Subcutaneous adipose tissue (tissue), 4 donors: ENCODE data around the gene MOB1A. TPM values are rescaled to one million over a fixed set of nuclear protein-coding genes. Genes with fewer than 3 reads are reported as not detected.

ENCODE experiments used
- total RNA-seq, 4 donors: library from RNA; depleted of rRNA; stranded (reverse); fragments of >200 nt; gene quantifications; one replicate each; pipeline ENCODE4 v1.1.0, GENCODE V29; 2016
- TF ChIP-seq, protein P1 (sequence below): fragments of 450-650 bp; IDR thresholded peaks from one replicate; pipeline ENCODE4 v1.5.1; 2016; ENCODE audit warnings: low read depth, mild to moderate bottlenecking, control low read depth, antibody characterized with exemption, moderate library complexity

The MOB1A gene
- total RNA-seq, 4 donors from 2014 or later = 70.6 to 121 (median 108) TPM

DNA sequence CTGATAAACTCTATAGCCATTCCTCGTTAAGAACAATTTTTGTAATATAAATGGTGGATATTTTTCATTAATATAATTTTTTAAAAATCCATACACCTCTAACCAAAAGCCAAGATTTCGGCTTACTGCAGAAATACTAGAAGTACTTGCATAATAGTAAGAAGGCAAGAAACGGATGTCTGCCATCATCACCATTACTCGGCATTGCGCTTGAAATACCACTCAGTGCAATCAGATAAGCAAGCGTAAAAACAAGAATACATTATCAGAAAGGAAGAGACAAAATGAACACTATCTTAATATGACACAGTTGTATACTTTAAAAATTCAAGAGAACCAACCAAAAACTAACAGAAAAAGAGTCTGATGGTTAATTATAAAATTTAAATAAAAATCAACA is 15.7 kb downstream of the MOB1A start:
- TF ChIP-seq, protein P1, sequence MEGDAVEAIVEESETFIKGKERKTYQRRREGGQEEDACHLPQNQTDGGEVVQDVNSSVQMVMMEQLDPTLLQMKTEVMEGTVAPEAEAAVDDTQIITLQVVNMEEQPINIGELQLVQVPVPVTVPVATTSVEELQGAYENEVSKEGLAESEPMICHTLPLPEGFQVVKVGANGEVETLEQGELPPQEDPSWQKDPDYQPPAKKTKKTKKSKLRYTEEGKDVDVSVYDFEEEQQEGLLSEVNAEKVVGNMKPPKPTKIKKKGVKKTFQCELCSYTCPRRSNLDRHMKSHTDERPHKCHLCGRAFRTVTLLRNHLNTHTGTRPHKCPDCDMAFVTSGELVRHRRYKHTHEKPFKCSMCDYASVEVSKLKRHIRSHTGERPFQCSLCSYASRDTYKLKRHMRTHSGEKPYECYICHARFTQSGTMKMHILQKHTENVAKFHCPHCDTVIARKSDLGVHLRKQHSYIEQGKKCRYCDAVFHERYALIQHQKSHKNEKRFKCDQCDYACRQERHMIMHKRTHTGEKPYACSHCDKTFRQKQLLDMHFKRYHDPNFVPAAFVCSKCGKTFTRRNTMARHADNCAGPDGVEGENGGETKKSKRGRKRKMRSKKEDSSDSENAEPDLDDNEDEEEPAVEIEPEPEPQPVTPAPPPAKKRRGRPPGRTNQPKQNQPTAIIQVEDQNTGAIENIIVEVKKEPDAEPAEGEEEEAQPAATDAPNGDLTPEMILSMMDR = no peak

DNA sequence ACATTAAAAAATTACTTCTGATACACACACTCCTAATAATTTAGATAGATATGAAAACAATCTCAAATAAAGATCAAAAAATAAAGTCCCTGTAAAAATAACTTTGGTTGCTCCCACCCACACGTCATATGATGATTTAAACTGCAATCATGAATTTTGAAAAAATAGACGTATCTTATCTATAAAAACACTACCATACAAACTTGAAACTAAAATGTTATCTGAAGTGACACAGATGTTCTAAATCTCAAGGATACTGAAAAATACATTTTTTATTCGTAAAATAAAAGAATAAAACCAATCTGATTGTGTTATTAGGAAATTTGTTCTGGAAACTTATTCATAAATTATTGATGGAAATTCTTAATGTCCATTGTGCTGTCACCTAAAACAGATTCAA is 22.8 kb downstream of the MOB1A start:
- TF ChIP-seq, protein P1 = no peak

DNA sequence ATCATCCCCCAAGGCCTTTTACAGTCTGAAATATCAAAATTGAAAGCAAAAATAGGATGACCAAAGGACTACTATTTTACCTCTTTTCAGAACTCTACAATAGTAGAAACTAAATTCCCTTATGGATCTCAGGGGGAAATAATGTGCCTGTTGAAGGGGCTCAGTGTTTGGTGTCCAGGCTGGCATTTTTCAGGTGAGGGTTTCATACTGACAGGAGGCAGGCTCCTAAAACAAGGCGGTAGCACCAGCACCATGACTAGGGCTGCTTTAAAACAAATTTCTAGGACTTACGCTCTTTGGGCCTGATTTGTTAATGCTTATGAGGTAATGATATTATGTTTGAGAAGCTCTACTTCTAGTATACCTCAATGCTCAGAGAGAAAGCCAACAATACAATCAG is 25.7 kb downstream of the MOB1A start:
- TF ChIP-seq, protein P1 = no peak

DNA sequence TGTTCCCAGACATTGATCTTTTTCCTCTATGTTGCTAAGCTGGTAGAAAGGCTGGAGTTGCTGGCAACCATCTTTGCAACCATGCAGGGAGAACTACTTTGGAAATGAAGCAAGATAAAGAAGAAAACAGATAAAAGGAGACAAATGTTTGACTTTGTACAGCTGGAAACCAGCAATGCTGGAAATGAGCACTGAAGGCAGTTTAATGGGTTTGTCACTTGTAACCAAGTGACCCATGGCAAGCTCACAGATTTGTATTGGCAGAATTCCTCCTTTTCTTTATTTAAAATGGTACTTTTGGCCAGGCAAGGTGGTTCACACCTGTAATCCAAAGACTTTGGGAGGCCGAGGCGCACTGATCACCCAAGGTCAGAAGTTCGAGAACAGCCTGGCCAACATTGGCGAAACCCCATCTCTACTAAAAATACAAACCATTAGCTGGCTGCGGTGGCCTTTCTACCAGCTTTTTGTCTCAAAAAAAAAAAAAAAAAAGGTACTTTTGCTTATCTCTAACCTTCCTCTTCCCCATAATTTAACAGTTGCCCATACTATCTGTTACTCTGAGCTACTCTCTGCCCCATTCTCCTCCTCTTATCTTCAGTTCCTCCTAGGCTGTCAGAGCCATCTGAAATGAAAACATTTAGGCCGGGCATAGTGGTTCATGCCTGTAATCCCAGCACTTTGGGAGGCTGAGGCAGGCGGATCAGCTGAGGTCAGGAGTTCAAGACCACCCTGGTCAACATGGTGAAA is 28.9 kb downstream of the MOB1A start:
- TF ChIP-seq, protein P1 = no peak

DNA sequence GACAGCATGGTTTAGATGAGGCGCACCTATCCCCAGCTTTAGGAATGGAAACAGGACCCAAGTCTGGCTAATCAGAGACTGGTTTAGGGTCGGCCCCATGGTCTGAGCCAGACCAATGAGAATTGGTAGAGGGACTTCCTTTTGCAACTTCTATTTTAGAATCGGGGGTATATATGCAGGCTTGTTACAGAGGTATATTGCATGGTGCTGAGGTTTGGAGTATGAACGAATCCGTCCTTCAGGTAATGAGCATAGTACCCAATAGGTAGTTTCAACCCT is 29.5 kb downstream of the MOB1A start:
- TF ChIP-seq, protein P1 = no peak

DNA sequence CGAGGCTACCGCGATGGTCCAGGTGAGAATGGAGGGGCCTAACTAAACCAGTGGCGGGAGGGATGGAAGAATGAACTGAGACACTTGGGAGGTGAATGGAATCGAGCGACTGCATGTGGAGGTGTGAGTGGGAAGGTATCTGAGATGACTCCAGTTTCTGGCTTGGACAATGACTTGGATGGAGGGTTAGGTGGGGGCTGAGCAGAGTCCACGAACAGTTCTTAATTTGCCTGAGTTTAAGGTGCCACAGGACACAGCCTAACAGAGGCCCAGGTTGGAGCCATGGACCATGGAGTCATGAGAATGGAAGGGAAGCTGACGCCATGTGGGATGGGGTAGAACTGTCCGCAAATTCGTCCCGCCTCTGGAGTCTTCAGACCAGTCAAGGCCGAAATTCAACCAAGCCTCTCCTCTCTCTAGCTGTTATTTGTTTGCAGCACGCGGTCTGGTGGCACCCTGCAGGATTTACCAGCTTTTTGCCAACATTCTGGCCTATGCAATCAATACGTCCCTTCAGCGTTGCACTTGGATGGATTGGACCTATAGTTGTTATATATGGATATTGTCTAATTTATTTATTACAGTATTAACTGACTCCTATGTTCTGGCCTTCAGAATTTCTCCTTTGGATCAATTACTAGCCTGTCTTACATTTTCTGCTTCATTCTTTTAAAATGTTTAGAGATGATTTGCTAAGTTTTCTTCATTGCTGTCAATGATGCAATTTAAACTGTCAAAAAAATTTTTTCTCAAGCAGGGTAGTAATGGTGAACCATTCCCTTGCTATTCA is 30.0 kb downstream of the MOB1A start:
- TF ChIP-seq, protein P1 = no peak

DNA sequence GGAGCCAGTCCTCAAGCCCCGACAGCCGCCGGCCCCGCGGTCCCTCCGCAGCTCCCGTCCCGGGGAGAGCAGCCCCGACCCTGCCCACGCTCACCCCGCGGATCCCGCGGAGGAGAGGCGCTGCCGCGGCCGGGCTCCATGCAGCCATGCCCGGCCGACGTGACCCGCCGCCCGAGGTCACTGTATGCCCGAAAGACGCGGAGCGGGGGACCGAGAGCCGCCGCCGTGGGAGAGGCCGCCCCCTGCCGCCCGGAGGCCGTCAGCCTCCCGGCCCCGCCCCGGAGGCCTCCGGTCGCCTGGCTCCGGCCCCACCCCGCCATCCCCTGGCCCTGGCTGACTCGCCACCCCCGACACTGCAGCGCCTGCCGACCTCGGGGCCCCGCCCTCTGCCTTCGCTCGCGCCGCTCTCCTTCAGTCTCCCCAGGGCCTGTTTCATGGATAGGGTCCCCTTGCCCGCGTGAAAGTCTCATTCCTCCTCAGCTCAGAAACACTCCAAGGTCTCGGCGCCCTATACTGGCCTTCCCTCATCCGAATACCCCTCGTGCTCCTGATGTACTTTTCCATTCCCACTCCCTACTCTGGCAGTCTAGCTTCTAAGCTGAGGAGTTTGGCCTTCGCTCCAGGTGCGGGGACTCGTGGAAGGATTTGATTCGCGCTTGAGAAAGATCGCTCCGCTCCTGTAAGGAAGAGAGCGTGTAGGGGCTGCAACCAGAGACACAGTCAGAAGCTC is 30.8 kb downstream of the MOB1A start, which contains the start of gene BOLA3:
Gene BOLA3, minus strand, starts transcription at position 186 of the 730 bp plus-strand sequence. Its CDS starts 38 bp downstream, at position 148.
- TF ChIP-seq, protein P1 = no peak
